HepG2 (cell line): Measurements from ENCODE around the gene NUAK2.

Experiments used
- POLR2AphosphoS2 ChIP-seq: IDR thresholded peaks from 2 replicates; pipeline ENCODE4 v1.6.1; 2011; ENCODE audit warnings: low read depth, low read length, improper control_type of control experiment
- STAT5B ChIP-seq: sonication (generic); formaldehyde crosslinking; IDR thresholded peaks from 2 replicates; pipeline ENCODE4 v1.4.0; 2020; ENCODE audit warnings: missing genetic modification reagents
- ZBTB7B ChIP-seq: sonication (generic); formaldehyde crosslinking; IDR thresholded peaks from 2 replicates; pipeline ENCODE4 v1.4.0; 2020; ENCODE audit warnings: missing genetic modification reagents
- ZNF563 ChIP-seq: sonication (generic); formaldehyde crosslinking; IDR thresholded peaks from 2 replicates; pipeline ENCODE4 v1.8.0; 2022; ENCODE audit warnings: mild to moderate bottlenecking, moderate library complexity, missing genetic modification reagents
- TF ChIP-seq, protein P1 (sequence below): sonication (generic); formaldehyde crosslinking; IDR thresholded peaks from 2 replicates; pipeline ENCODE4 v1.5.0; 2020; ENCODE audit warnings: mild to moderate bottlenecking, missing genetic modification reagents, moderate library complexity

DNA sequence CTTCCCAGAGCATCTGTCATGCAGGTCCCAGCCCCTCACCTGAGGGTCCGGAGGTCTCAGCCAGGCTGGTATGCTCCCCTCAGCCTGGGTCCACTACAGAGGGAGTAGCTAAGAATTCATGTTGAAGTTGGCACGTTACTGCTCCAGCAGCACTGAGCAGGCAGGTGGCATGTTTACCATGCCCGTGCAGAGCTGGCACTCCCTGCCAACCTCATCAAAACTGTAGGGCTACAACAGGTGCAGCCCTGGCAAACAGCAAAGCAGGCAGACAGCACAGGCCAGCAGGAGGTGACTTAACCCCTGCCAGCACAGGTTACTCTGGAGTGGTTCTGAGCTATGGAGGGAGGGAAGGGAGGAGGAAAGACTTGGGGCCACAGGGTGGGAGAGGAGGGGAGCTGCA, 46.4 kb downstream of the NUAK2 start:
- TF ChIP-seq STAT5B (CRISPR knock-in tag) (no peak), POLR2AphosphoS2 (no peak), ZNF563 (CRISPR knock-in tag) (no peak), ZBTB7B (CRISPR knock-in tag) (no peak)
- TF ChIP-seq, protein P1, sequence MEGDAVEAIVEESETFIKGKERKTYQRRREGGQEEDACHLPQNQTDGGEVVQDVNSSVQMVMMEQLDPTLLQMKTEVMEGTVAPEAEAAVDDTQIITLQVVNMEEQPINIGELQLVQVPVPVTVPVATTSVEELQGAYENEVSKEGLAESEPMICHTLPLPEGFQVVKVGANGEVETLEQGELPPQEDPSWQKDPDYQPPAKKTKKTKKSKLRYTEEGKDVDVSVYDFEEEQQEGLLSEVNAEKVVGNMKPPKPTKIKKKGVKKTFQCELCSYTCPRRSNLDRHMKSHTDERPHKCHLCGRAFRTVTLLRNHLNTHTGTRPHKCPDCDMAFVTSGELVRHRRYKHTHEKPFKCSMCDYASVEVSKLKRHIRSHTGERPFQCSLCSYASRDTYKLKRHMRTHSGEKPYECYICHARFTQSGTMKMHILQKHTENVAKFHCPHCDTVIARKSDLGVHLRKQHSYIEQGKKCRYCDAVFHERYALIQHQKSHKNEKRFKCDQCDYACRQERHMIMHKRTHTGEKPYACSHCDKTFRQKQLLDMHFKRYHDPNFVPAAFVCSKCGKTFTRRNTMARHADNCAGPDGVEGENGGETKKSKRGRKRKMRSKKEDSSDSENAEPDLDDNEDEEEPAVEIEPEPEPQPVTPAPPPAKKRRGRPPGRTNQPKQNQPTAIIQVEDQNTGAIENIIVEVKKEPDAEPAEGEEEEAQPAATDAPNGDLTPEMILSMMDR (CRISPR knock-in tag), result no peak
